ENCODE data around the gene CD33.

DNA sequence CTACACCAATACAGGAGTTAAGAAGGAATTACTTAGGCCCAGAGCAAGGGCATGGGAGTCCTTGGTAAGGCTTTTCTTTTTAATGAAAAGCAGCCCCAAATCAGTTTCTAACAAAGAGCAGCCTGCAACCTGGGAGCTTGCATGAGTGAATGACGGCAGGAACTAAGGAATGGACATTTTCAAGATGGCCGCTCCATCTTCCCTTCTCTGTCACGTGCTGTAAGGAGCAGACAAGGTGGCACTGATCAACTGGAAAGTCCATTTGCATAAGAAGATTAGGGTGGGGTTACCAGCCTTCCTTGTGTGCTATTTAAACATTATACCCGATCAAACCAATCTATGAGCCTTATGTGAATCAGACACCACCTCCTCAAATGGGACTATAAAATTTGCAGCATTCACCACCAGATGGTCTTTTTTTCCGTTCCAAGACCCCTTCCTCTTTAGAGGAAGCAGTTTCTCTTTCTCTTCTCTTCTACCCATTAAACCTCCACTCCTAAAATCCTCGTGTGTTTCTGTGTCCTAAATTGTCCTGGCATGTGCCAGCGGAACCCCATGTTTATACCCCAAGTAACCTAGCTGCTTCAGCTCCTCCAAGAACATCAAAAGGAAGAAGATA is 23.2 kb downstream of the CD33 start:
- TF ChIP-seq BHLHE40 (IDR thresholded peaks at IDR 0.05; ENCODE audit: low read depth, low read length) = no peak
- no peak for TF ChIP-seq POLR2A (IDR thresholded peaks at IDR 0.05; ENCODE audit: low read length)
- TF ChIP-seq, protein P1, sequence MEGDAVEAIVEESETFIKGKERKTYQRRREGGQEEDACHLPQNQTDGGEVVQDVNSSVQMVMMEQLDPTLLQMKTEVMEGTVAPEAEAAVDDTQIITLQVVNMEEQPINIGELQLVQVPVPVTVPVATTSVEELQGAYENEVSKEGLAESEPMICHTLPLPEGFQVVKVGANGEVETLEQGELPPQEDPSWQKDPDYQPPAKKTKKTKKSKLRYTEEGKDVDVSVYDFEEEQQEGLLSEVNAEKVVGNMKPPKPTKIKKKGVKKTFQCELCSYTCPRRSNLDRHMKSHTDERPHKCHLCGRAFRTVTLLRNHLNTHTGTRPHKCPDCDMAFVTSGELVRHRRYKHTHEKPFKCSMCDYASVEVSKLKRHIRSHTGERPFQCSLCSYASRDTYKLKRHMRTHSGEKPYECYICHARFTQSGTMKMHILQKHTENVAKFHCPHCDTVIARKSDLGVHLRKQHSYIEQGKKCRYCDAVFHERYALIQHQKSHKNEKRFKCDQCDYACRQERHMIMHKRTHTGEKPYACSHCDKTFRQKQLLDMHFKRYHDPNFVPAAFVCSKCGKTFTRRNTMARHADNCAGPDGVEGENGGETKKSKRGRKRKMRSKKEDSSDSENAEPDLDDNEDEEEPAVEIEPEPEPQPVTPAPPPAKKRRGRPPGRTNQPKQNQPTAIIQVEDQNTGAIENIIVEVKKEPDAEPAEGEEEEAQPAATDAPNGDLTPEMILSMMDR (IDR thresholded peaks at IDR 0.05) = no peak
- TF ChIP-seq CBX2 (IDR thresholded peaks at IDR 0.05; ENCODE audit: borderline replicate concordance, low read depth) = no peak
- TF ChIP-seq, protein P2, sequence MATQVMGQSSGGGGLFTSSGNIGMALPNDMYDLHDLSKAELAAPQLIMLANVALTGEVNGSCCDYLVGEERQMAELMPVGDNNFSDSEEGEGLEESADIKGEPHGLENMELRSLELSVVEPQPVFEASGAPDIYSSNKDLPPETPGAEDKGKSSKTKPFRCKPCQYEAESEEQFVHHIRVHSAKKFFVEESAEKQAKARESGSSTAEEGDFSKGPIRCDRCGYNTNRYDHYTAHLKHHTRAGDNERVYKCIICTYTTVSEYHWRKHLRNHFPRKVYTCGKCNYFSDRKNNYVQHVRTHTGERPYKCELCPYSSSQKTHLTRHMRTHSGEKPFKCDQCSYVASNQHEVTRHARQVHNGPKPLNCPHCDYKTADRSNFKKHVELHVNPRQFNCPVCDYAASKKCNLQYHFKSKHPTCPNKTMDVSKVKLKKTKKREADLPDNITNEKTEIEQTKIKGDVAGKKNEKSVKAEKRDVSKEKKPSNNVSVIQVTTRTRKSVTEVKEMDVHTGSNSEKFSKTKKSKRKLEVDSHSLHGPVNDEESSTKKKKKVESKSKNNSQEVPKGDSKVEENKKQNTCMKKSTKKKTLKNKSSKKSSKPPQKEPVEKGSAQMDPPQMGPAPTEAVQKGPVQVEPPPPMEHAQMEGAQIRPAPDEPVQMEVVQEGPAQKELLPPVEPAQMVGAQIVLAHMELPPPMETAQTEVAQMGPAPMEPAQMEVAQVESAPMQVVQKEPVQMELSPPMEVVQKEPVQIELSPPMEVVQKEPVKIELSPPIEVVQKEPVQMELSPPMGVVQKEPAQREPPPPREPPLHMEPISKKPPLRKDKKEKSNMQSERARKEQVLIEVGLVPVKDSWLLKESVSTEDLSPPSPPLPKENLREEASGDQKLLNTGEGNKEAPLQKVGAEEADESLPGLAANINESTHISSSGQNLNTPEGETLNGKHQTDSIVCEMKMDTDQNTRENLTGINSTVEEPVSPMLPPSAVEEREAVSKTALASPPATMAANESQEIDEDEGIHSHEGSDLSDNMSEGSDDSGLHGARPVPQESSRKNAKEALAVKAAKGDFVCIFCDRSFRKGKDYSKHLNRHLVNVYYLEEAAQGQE (IDR thresholded peaks at IDR 0.05) = no peak
- TF ChIP-seq, protein P3, sequence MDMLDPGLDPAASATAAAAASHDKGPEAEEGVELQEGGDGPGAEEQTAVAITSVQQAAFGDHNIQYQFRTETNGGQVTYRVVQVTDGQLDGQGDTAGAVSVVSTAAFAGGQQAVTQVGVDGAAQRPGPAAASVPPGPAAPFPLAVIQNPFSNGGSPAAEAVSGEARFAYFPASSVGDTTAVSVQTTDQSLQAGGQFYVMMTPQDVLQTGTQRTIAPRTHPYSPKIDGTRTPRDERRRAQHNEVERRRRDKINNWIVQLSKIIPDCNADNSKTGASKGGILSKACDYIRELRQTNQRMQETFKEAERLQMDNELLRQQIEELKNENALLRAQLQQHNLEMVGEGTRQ (IDR thresholded peaks at IDR 0.05) = no peak
- no peak for TF ChIP-seq RCOR1 (IDR thresholded peaks at IDR 0.05; ENCODE audit: low read depth, low read length)
- TF ChIP-seq TP53 (CRISPR knock-in tag; IDR thresholded peaks at IDR 0.05) = no peak
- TF ChIP-seq, protein P4, sequence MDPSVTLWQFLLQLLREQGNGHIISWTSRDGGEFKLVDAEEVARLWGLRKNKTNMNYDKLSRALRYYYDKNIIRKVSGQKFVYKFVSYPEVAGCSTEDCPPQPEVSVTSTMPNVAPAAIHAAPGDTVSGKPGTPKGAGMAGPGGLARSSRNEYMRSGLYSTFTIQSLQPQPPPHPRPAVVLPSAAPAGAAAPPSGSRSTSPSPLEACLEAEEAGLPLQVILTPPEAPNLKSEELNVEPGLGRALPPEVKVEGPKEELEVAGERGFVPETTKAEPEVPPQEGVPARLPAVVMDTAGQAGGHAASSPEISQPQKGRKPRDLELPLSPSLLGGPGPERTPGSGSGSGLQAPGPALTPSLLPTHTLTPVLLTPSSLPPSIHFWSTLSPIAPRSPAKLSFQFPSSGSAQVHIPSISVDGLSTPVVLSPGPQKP (IDR thresholded peaks at IDR 0.05; ENCODE audit: low read depth, low read length) = no peak

All from A549 (cell line).